Measurements from ENCODE around the gene RBMX.

GRCh38 chrX:136879001-136879687, 1.4 kb downstream of the RBMX start:
- TF ChIP-seq CTCF (IDR thresholded peaks at IDR 0.05): no peak
- TF ChIP-seq POLR2A (IDR thresholded peaks at IDR 0.05): no peak
- no peak for TF ChIP-seq POLR2AphosphoS5 (IDR thresholded peaks at IDR 0.05)
- no peak for TF ChIP-seq EP300 (IDR thresholded peaks at IDR 0.05)
